Uterus (tissue), 4 donors: ENCODE data around the gene CPSF4. TPM values are rescaled to one million over a fixed set of nuclear protein-coding genes. Genes with fewer than 3 reads are reported as not detected.

Experiments
- DNase-seq, 2 donors: peaks; one replicate each; pipeline ENCODE4 v3.0.0-alpha.2; 2019 to 2020
- H3K27ac ChIP-seq, 2 donors: fragments of 200-600 bp; sonication (generic); 1 replicate in 1 of 2; 2 replicates in 1 of 2; pipeline ENCODE4 v1.5.1; 2016 to 2018
- H3K27me3 ChIP-seq, 2 donors: fragments of 200-600 bp; sonication (generic); one replicate each; pipeline ENCODE4 v1.5.1; 2018 to 2019; ENCODE audit warnings: control low read depth in 1 of 2
- H3K36me3 ChIP-seq, 2 donors: fragments of 200-600 bp; sonication (generic); one replicate each; pipeline ENCODE4 v1.5.1; 2019; ENCODE audit warnings: control low read depth in 1 of 2
- H3K4me1 ChIP-seq, 2 donors: fragments of 200-600 bp; sonication (generic); one replicate each; pipeline ENCODE4 v1.5.1; 2018 to 2019; ENCODE audit warnings: control low read depth in 1 of 2
- H3K4me3 ChIP-seq, 2 donors: fragments of 200-600 bp; sonication (generic); 1 replicate in 1 of 2; 2 replicates in 1 of 2; pipeline ENCODE4 v1.5.1; 2018 to 2019; ENCODE audit warnings: mild to moderate bottlenecking in 1 of 2
- H3K9me3 ChIP-seq, 2 donors: fragments of 200-600 bp; sonication (generic); one replicate each; pipeline ENCODE4 v1.5.1; 2019; ENCODE audit warnings: control low read depth in 1 of 2
- POLR2A ChIP-seq, 2 donors: fragments of 450-650 bp; IDR thresholded peaks; one replicate each; pipeline ENCODE4 v1.6.1; 2016; ENCODE audit warnings: antibody characterized with exemption in 2 of 2, mild to moderate bottlenecking in 1 of 2, moderate library complexity in 1 of 2
- intact Hi-C: fragments of 100-400 bp; cut with DNase I; formaldehyde crosslinking; loops from one replicate; pipeline ENCODE4 v1.15.1; 2023; ENCODE audit warnings: low total_unique reads
- total RNA-seq, 4 donors: library from RNA; depleted of rRNA in 3 of 4; stranded (reverse); fragments of >200 nt in 3 of 4; gene quantifications; one replicate each; pipeline versions ENCODE4 v1.1.0 to v1.2.4, GENCODE V29; 2014 to 2023
- TF ChIP-seq, protein P1 (sequence below), 4 experiments: fragments of 200-600 bp in 2 of 4; fragments of 450-650 bp in 2 of 4; sonication (generic) in 2 of 4; IDR thresholded peaks; one replicate each; pipeline ENCODE4 v1.5.1; 2016 to 2019; ENCODE audit warnings: antibody characterized with exemption in 4 of 4, mild to moderate bottlenecking in 2 of 4, moderate library complexity in 1 of 4
- donor health status: DM: yes; HTN: yes; CAD: no.

CPSF4 gene
- total RNA-seq, 4 donors from 2014 or later = 23.8 to 67.9 (median 38.4) TPM

DNA sequence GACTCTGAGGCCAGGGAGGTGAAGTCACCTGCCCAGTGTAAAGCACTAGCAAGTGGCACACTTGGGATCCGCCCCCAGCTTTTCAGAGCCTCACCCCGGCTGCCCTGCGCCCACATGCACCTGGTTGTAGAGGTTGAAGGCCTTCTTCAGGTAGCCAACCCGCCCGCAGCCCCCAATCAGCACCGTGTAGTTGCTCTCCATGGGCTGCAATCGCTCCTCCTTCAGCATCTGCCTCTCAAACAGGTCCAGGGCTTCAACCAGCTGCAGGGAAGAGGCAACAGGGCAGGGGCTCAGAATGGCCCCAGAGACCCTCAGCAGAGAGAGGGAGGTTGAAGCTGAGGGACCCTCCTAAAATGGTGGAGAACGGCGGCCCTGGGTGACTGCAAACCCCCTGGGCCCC is 5.6 kb upstream of the CPSF4 start:
- H3K36me3 ChIP-seq = no peaks in the 10 kb centered on the region
- no peaks in the 10 kb centered on the region for H3K9me3 ChIP-seq
- H3K27me3 ChIP-seq = no peaks in the 10 kb centered on the region
- TF ChIP-seq POLR2A (IDR thresholded peaks at IDR 0.05) = no peak
- TF ChIP-seq, protein P1, sequence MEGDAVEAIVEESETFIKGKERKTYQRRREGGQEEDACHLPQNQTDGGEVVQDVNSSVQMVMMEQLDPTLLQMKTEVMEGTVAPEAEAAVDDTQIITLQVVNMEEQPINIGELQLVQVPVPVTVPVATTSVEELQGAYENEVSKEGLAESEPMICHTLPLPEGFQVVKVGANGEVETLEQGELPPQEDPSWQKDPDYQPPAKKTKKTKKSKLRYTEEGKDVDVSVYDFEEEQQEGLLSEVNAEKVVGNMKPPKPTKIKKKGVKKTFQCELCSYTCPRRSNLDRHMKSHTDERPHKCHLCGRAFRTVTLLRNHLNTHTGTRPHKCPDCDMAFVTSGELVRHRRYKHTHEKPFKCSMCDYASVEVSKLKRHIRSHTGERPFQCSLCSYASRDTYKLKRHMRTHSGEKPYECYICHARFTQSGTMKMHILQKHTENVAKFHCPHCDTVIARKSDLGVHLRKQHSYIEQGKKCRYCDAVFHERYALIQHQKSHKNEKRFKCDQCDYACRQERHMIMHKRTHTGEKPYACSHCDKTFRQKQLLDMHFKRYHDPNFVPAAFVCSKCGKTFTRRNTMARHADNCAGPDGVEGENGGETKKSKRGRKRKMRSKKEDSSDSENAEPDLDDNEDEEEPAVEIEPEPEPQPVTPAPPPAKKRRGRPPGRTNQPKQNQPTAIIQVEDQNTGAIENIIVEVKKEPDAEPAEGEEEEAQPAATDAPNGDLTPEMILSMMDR (IDR thresholded peaks at IDR 0.05) = no peak
- no peak overlapping the region for H3K27ac ChIP-seq
- H3K4me3 ChIP-seq = no peak overlapping the region
- no peaks in the 10 kb centered on the region for H3K4me1 ChIP-seq
- intact Hi-C loops = no loop called here
- no peak for DNase-seq

DNA sequence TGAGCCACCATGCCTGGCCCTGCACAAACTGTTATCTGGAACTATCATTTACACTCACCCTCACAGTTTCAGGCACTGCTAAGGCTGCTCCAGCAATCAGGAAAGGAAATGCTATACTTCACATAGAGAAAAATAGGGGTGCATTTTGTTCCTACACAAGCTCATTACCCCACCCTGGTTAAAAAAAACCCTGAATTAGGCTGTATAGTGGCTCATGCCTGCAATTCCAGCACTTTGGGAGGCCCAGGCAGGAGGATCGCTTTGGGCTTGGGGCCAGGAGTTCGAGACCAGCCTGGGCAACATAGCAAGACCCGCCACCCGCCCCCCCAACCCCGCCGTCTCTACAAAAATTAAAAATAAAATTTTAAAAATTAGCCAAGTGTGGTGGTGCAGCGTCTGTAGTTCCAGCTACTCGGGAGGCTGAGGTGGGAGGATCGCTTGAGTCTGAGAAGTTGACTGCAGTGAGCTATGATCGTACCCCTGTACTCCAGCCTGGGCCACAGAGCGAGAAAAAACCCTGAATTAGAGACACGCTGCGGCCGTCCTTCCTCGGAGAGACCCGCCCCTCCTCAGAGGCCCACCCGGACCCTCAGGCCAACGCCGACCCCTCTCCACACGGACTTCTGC is 684 bp upstream of the CPSF4 start:
- intact Hi-C loops = no loop called here
- no peaks in the 10 kb centered on the region for H3K36me3 ChIP-seq
- peak overlapping the region; percentile 73 to 87 for H3K4me3 ChIP-seq
- TF ChIP-seq POLR2A (IDR thresholded peaks at IDR 0.05) = no peak
- TF ChIP-seq, protein P1 (IDR thresholded peaks at IDR 0.05) = no peak
- no peaks in the 10 kb centered on the region for H3K27me3 ChIP-seq
- H3K27ac ChIP-seq = peak overlapping the region; percentile 88 to 91
- no peak for DNase-seq
- no peaks in the 10 kb centered on the region for H3K9me3 ChIP-seq
- peaks cover 6% of the 10 kb centered on the region in 2 donors for H3K4me1 ChIP-seq

DNA sequence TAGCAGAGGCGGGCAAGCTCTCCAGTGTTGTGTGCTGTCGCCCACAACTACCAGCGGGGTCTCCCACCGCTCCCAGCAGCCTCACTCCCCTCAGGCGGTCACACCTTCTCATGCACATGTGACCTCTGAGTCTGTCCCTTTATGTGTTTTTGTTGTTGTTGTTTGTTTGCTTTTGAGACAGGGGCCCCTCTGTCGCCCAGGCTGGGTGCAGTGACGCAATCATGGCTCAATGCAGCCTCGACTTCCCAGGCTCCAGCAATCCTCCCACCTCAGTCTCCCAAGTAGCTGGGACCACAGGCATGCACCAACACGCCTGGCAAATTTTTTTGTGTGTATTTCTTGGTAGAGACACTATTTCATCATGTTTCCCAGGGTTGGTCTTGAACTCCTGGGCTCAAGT is 1.5 kb downstream of the CPSF4 start:
- H3K4me1 ChIP-seq = peaks cover 6% of the 10 kb centered on the region in 2 donors
- peak overlapping the region; percentile 73 to 87 for H3K4me3 ChIP-seq
- intact Hi-C loops = no loop called here
- H3K9me3 ChIP-seq = no peaks in the 10 kb centered on the region
- TF ChIP-seq, protein P1 (IDR thresholded peaks at IDR 0.05) = no peak
- no peak for TF ChIP-seq POLR2A (IDR thresholded peaks at IDR 0.05)
- no peaks in the 10 kb centered on the region for H3K36me3 ChIP-seq
- no peak for DNase-seq
- no peak overlapping the region for H3K27ac ChIP-seq
- H3K27me3 ChIP-seq = no peaks in the 10 kb centered on the region

DNA sequence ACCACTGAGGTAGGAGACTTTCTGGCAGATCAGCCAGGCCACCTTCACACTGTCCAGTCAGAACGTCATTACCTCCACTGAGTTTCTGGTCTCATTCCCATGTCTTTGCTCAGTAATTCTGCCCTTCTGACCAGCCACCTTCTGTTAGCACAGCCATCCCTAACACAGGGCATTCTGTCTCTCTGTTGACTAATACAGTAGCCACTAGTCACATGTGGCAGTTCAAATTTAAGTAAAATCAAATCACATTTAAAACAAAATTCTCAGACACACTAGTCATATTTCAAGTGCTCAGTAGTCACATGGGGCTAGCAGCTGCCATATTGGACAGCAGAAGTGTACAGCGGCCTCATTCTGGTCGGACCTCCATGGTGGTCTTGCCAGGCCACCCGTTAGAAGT is 7.4 kb downstream of the CPSF4 start:
- no peak for TF ChIP-seq POLR2A (IDR thresholded peaks at IDR 0.05)
- TF ChIP-seq, protein P1 (IDR thresholded peaks at IDR 0.05) = no peak
- no peaks in the 10 kb centered on the region for H3K4me1 ChIP-seq
- intact Hi-C loops = no loop called here
- H3K9me3 ChIP-seq = no peaks in the 10 kb centered on the region
- DNase-seq = no peak
- H3K4me3 ChIP-seq = no peak overlapping the region
- no peaks in the 10 kb centered on the region for H3K36me3 ChIP-seq
- no peak overlapping the region for H3K27ac ChIP-seq
- H3K27me3 ChIP-seq = no peaks in the 10 kb centered on the region

DNA sequence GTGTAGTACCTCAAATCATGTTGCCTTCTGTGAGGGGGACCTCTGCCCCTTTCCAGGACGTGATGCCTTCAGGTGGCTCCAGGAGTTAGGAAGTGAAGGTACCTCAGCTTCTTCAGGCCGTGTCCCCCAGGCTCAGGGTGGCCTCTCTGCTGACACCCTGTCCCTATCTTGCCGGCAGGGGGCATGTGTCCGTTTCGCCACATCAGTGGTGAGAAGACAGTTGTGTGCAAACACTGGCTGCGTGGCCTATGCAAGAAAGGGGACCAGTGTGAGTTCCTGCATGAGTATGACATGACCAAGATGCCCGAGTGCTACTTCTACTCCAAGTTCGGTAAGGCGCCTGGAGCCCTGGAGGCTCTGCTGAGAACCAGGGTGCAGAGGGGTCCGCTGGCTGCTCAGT is 9.2 kb downstream of the CPSF4 start:
- H3K4me1 ChIP-seq = no peaks in the 10 kb centered on the region
- no peaks in the 10 kb centered on the region for H3K27me3 ChIP-seq
- H3K36me3 ChIP-seq = no peaks in the 10 kb centered on the region
- H3K4me3 ChIP-seq = no peak overlapping the region
- no peak for DNase-seq
- no peaks in the 10 kb centered on the region for H3K9me3 ChIP-seq
- intact Hi-C loops = no loop called here
- no peak for TF ChIP-seq POLR2A (IDR thresholded peaks at IDR 0.05)
- TF ChIP-seq, protein P1 (IDR thresholded peaks at IDR 0.05) = no peak
- no peak overlapping the region for H3K27ac ChIP-seq
